DOHH2 (cell line): ENCODE data around the gene FGA.

Source experiments
- H3F3A ChIP-seq: fragments of 200-600 bp; sonication (generic), shearing (Covaris generic); 2 replicates; pipeline ENCODE4 v1.6.0; 2016; ENCODE audit warnings: antibody characterized with exemption, mild to moderate bottlenecking; ENCODE audit not compliant: control insufficient read depth, insufficient read depth
- H3K27ac ChIP-seq: fragments of 200-600 bp; sonication (generic); 2 replicates; pipeline ENCODE4 v1.5.1; 2014; ENCODE audit warnings: low read depth, mild to moderate bottlenecking, low read length, moderate library complexity
- H3K27me3 ChIP-seq: fragments of 200-600 bp; sonication (generic); 2 replicates; pipeline ENCODE4 v1.6.1; 2014; ENCODE audit warnings: mild to moderate bottlenecking, low read length, mixed read lengths; ENCODE audit not compliant: control insufficient read depth
- H3K36me3 ChIP-seq: fragments of 200-600 bp; sonication (generic); 2 replicates; pipeline ENCODE4 v1.6.1; 2014; ENCODE audit warnings: mild to moderate bottlenecking, low read length, moderate library complexity, mixed read lengths; ENCODE audit not compliant: control insufficient read depth
- H3K4me1 ChIP-seq: fragments of 200-600 bp; sonication (generic); 2 replicates; pipeline ENCODE4 v1.6.1; 2014; ENCODE audit warnings: mild to moderate bottlenecking, low read length, mixed read lengths; ENCODE audit not compliant: control insufficient read depth
- H3K4me2 ChIP-seq: fragments of 200-600 bp; sonication (generic); 2 replicates; pipeline ENCODE4 v1.6.0; 2014; ENCODE audit warnings: mild to moderate bottlenecking, low read length, moderate library complexity
- H3K4me3 ChIP-seq: fragments of 200-600 bp; sonication (generic); 2 replicates; pipeline ENCODE4 v1.5.1; 2014; ENCODE audit warnings: mild to moderate bottlenecking, low read length, mixed read lengths
- H3K79me2 ChIP-seq: fragments of 200-600 bp; sonication (generic); 2 replicates; pipeline ENCODE4 v1.6.1; 2014; ENCODE audit warnings: mild to moderate bottlenecking, low read length, mixed read lengths; ENCODE audit not compliant: control insufficient read depth
- H3K9me2 ChIP-seq: fragments of 200-600 bp; sonication (generic); replicated peaks from 2 replicates; pipeline ENCODE4 v1.6.1; 2014; ENCODE audit warnings: mild to moderate bottlenecking, low read length, mixed read lengths; ENCODE audit not compliant: control insufficient read depth
- H3K9me3 ChIP-seq: fragments of 200-600 bp; sonication (generic); 2 replicates; pipeline ENCODE4 v1.6.1; 2014; ENCODE audit warnings: antibody characterized with exemption, low read length, mixed read lengths; ENCODE audit not compliant: control insufficient read depth, insufficient read depth
- H4K20me1 ChIP-seq: fragments of 200-600 bp; sonication (generic); 2 replicates; pipeline ENCODE4 v1.6.0; 2014; ENCODE audit warnings: low read depth, mild to moderate bottlenecking, antibody characterized with exemption, low read length, moderate library complexity; ENCODE audit not compliant: control insufficient read depth, insufficient read depth
- CTCF ChIP-seq: fragments of 200-600 bp; sonication (generic); IDR thresholded peaks from one replicate; pipeline ENCODE4 v1.5.1; 2014; ENCODE audit warnings: antibody characterized with exemption, mild to moderate bottlenecking, low read depth, low read length; ENCODE audit not compliant: poor library complexity, severe bottlenecking
- EZH2phosphoT487 ChIP-seq: fragments of 200-600 bp; sonication (generic); IDR thresholded peaks from 2 replicates; pipeline ENCODE4 v1.6.1; 2017; ENCODE audit warnings: borderline replicate concordance, mild to moderate bottlenecking, antibody characterized with exemption, low read length, moderate library complexity, mixed read lengths

Gene FGA

GRCh38 chr4:154630324-154630723 is 39.8 kb upstream of the FGA start:
- no peaks in the 10 kb centered on the region for H3F3A ChIP-seq
- no peaks in the 10 kb centered on the region for H3K79me2 ChIP-seq
- no peaks in the 10 kb centered on the region for H3K36me3 ChIP-seq
- no peaks in the 10 kb centered on the region for H3K9me2 ChIP-seq
- no peaks in the 10 kb centered on the region for H4K20me1 ChIP-seq
- H3K27me3 ChIP-seq: peaks cover 5% of the 10 kb centered on the region; the same call in 1 of the 2 replicates
- no peak overlapping the region for H3K27ac ChIP-seq
- no peak overlapping the region for H3K4me3 ChIP-seq
- H3K9me3 ChIP-seq: no peaks in the 10 kb centered on the region
- no peak for TF ChIP-seq EZH2phosphoT487
- TF ChIP-seq CTCF: no peak
- H3K4me1 ChIP-seq: no peaks in the 10 kb centered on the region
- no peak overlapping the region for H3K4me2 ChIP-seq

- H3K9me2 ChIP-seq: no peaks in the 10 kb centered on the region
- H3K4me2 ChIP-seq: no peak overlapping the region
- no peaks in the 10 kb centered on the region for H3F3A ChIP-seq
- H3K36me3 ChIP-seq: no peaks in the 10 kb centered on the region
- TF ChIP-seq EZH2phosphoT487: no peak
- TF ChIP-seq CTCF: peak; percentile 50
- H3K9me3 ChIP-seq: no peaks in the 10 kb centered on the region
- H3K4me3 ChIP-seq: no peak overlapping the region
- no peak overlapping the region for H3K27ac ChIP-seq
- no peaks in the 10 kb centered on the region for H3K79me2 ChIP-seq
- H3K27me3 ChIP-seq: peaks cover 5% of the 10 kb centered on the region; the same call in 1 of the 2 replicates
- no peaks in the 10 kb centered on the region for H4K20me1 ChIP-seq
- H3K4me1 ChIP-seq: no peaks in the 10 kb centered on the region
These were observed 36.4 kb upstream of the FGA start for GRCh38 chr4:154626793-154627484.

- Histone ChIP-seq H3K4me1 (no peaks in the 10 kb centered on the region), H3K4me2 (no peak overlapping the region), H3F3A (no peaks in the 10 kb centered on the region), H4K20me1 (no peaks in the 10 kb centered on the region), H3K27me3 (peaks cover 9% of the 10 kb centered on the region; the same call in 1 of the 2 replicates), H3K27ac (no peak overlapping the region), H3K4me3 (no peak overlapping the region), H3K9me2 (no peaks in the 10 kb centered on the region), H3K9me3 (no peaks in the 10 kb centered on the region), H3K79me2 (no peaks in the 10 kb centered on the region), H3K36me3 (no peaks in the 10 kb centered on the region)
- TF ChIP-seq EZH2phosphoT487: no peak
- TF ChIP-seq CTCF: no peak
These were observed 35.4 kb upstream of the FGA start for GRCh38 chr4:154625971-154626370.
